HepG2 (cell line): ENCODE data around the gene KIF26B.

ENCODE experiments used
- POLR2A ChIP-seq, 2 experiments: IDR thresholded peaks; 2 replicates each; pipeline ENCODE4 v1.6.1; 2011; ENCODE audit warnings: low read depth in 2 of 2, low read length in 2 of 2, mild to moderate bottlenecking in 1 of 2, moderate library complexity in 1 of 2; ENCODE audit not compliant: insufficient read depth in 1 of 2
- PREB ChIP-seq: sonication (generic); formaldehyde crosslinking; IDR thresholded peaks from 2 replicates; pipeline ENCODE4 v1.4.0; 2020; ENCODE audit warnings: missing genetic modification reagents
- RBFOX2 ChIP-seq: fragments of 200-400 bp; formaldehyde crosslinking; IDR thresholded peaks from 2 replicates; pipeline ENCODE4 v1.6.1; 2017; ENCODE audit warnings: low read depth, mild to moderate bottlenecking, low read length

DNA sequence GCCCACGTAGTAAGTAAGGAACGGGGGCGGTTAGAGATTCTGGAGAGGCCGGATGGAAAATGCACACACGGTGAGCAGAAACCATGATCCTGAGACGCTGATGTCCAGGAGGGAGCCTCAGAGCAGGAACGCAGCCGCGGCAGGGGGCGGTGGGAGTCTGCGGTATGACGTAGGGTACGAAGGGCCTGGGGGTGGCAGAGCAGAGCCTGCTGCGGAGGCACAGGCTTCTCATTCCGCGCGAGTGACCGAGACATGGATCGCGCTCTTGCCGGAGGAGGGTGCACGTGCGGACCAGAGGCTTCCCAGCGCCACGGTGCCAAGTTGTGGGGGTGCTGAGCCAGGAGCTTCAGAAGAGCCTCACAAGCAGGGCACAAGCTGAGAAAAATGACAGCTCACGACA is 176.2 kb downstream of the KIF26B start:
- TF ChIP-seq POLR2A (IDR thresholded peaks at IDR 0.05; ENCODE audit: insufficient read depth in 1 of 2, low read depth in 2 of 2, low read length in 2 of 2): no peak
- TF ChIP-seq PREB (CRISPR knock-in tag): no peak
- no peak for TF ChIP-seq RBFOX2
